A673 (cell line): ENCODE data around the gene PSD. TPM values are rescaled to one million over a fixed set of nuclear protein-coding genes. Genes with fewer than 3 reads are reported as not detected.

Experiments used
- BruUV-seq: library from RNA; stranded (reverse); fragments of 400-500 nt; replicated peaks from 2 replicates; lab custom pipeline; 2021; lab: Mats Ljungman, UMichigan
- CTCF ChIA-PET: fragments of 300-600 bp; sonication (Branson Sonifier 250); formaldehyde crosslinking; loops from one replicate; lab custom pipeline; 2022; ENCODE audit warnings: antibody characterized with exemption; lab: Charles Lee
- POLR2A ChIA-PET: fragments of 300-600 bp; sonication (Branson Sonifier 250); formaldehyde crosslinking; loops from one replicate; lab custom pipeline; 2022; ENCODE audit warnings: antibody characterized with exemption; ENCODE audit not compliant: low non-redundant PET; lab: Charles Lee
- DNase-seq: peaks from one replicate; pipeline ENCODE4 v3.0.0-alpha.2; 2015; ENCODE audit warnings: low spot score
- H3K27ac ChIP-seq: fragments of 200-600 bp; sonication (generic); 2 replicates; pipeline ENCODE4 v1.5.1; 2016; ENCODE audit warnings: mixed run types, low read depth, mild to moderate bottlenecking, mixed read lengths, antibody characterized with exemption, low read length; ENCODE audit not compliant: poor library complexity, severe bottlenecking
- H3K27me3 ChIP-seq: fragments of 200-600 bp; sonication (generic); replicated peaks from 2 replicates; pipeline ENCODE4 v1.6.1; 2017; ENCODE audit warnings: mixed run types, low read depth, mild to moderate bottlenecking, mixed read lengths, antibody characterized with exemption, low read length; ENCODE audit not compliant: insufficient read depth, poor library complexity
- H3K36me3 ChIP-seq: fragments of 200-600 bp; sonication (generic); 2 replicates; pipeline ENCODE4 v1.6.1; 2016; ENCODE audit warnings: mixed run types, mild to moderate bottlenecking, mixed read lengths, antibody characterized with exemption, low read length; ENCODE audit not compliant: insufficient read depth, poor library complexity, severe bottlenecking
- H3K4me1 ChIP-seq: fragments of 200-600 bp; sonication (generic); 2 replicates; pipeline ENCODE4 v1.6.1; 2017; ENCODE audit warnings: mixed run types, mild to moderate bottlenecking, mixed read lengths, antibody characterized with exemption, low read length; ENCODE audit not compliant: insufficient read depth, poor library complexity, severe bottlenecking
- H3K4me3 ChIP-seq: fragments of 200-600 bp; sonication (generic); 2 replicates; pipeline ENCODE4 v1.5.1; 2016; ENCODE audit warnings: low read depth, mixed run types, mild to moderate bottlenecking, mixed read lengths, low read length; ENCODE audit not compliant: poor library complexity, severe bottlenecking
- H3K9me3 ChIP-seq: fragments of 200-600 bp; sonication (generic); 2 replicates; pipeline ENCODE4 v1.6.1; 2016; ENCODE audit warnings: mixed run types, low read depth, mild to moderate bottlenecking, mixed read lengths, antibody characterized with exemption, low read length; ENCODE audit not compliant: poor library complexity, severe bottlenecking
- CTCF ChIP-seq: fragments of 300-800, 200-600 bp; sonication (generic); conservative IDR thresholded peaks from 2 replicates; pipeline ENCODE4 v1.5.1; 2017; ENCODE audit warnings: low read depth, mild to moderate bottlenecking, antibody characterized with exemption, low read length, moderate library complexity, mixed read lengths
- EZH2 ChIP-seq: fragments of 200-600 bp; sonication (generic); IDR thresholded peaks from 2 replicates; pipeline ENCODE4 v1.6.1; 2017; ENCODE audit warnings: borderline replicate concordance, low read depth, mild to moderate bottlenecking, mixed read lengths, antibody characterized with exemption, low read length; ENCODE audit not compliant: poor library complexity, severe bottlenecking
- intact Hi-C: fragments of 100-400 bp; cut with micrococcal nuclease; formaldehyde crosslinking; loops from one replicate; pipeline ENCODE4 v1.10.0; 2022; ENCODE audit not compliant: unreplicated experiment
- total RNA-seq: library from RNA; stranded (reverse); gene quantifications from 2 replicates; pipeline ENCODE4 v1.2.3, GENCODE V29; 2021

The PSD gene
- total RNA-seq, 1 experiment from 2014 or later, result 5.8 TPM

GRCh38 chr10:102382871-102383270 is 35.7 kb downstream of the PSD start:
- Histone ChIP-seq H3K4me1 (no peaks in the 10 kb centered on the region), H3K36me3 (peaks cover 22% of the 10 kb centered on the region), H3K27me3 (no peaks in the 10 kb centered on the region), H3K27ac (no peak overlapping the region), H3K9me3 (no peaks in the 10 kb centered on the region), H3K4me3 (no peak overlapping the region)
- intact Hi-C loops, result no loop called here
- POLR2A ChIA-PET, result no interaction called here
- CTCF ChIA-PET, result no interaction called here
- BruUV-seq, result no TSS peak
- TF ChIP-seq EZH2, result no peak
- no peak for TF ChIP-seq CTCF
- DNase-seq, result no peak

GRCh38 chr10:102381983-102382382 is 36.6 kb downstream of the PSD start:
- DNase-seq, result no peak
- intact Hi-C loops, result no loop called here
- CTCF ChIA-PET, result interaction anchor here (0.7 kb wide), 1 partner anchor 81 kb away, joined by 4 read pairs; no protein-coding TSS in a partner anchor
- peaks cover 22% of the 10 kb centered on the region for H3K36me3 ChIP-seq
- H3K27ac ChIP-seq, result no peak overlapping the region
- no peaks in the 10 kb centered on the region for H3K27me3 ChIP-seq
- TF ChIP-seq CTCF, result no peak
- TF ChIP-seq EZH2, result no peak
- BruUV-seq, result no TSS peak
- H3K4me1 ChIP-seq, result no peaks in the 10 kb centered on the region
- no peak overlapping the region for H3K4me3 ChIP-seq
- POLR2A ChIA-PET, result no interaction called here
- no peaks in the 10 kb centered on the region for H3K9me3 ChIP-seq

GRCh38 chr10:102379383-102379782 is 39.2 kb downstream of the PSD start:
- intact Hi-C loops, result no loop called here
- TF ChIP-seq EZH2 (no peak), CTCF (no peak)
- no peak overlapping the region for H3K4me3 ChIP-seq
- ChIA-PET POLR2A (interaction anchor here (0.6 kb wide), 1 partner anchor 82 kb away, joined by 4 read pairs; no protein-coding TSS in a partner anchor), CTCF (no interaction called here)
- peaks cover 29% of the 10 kb centered on the region for H3K36me3 ChIP-seq
- BruUV-seq, result no TSS peak
- DNase-seq, result no peak
- no peaks in the 10 kb centered on the region for H3K4me1 ChIP-seq
- H3K27me3 ChIP-seq, result no peaks in the 10 kb centered on the region
- no peaks in the 10 kb centered on the region for H3K9me3 ChIP-seq
- H3K27ac ChIP-seq, result no peak overlapping the region
